ENCODE measurements around the gene ACO2.
A peak's percentile ranks its signal among the peaks of the same experiment; 100 is the strongest.
"Not testable (repeated sequence)": the region's sequence is repeated elsewhere in the genome, so short reads cannot be mapped to it uniquely, and the experiment has no call there.

ACO2 gene

DNA sequence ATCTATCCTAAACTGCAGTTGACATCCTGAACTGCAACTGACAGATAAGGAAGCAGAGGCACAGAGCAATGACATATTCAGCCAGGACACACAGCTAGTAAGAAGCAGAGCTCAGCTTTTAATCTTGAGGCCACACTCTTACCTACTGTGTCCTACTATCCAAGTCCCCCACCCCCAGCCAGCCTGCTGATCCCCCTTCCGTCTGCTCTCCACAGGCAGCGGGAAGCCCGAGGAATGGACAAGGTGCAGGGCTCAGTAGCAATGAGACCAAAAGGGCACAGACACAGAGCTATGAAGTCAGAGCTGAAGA lies 71.0 kb downstream of the ACO2 start:
- DNase-seq (ENCODE audit: low spot score), result no peak

DNA sequence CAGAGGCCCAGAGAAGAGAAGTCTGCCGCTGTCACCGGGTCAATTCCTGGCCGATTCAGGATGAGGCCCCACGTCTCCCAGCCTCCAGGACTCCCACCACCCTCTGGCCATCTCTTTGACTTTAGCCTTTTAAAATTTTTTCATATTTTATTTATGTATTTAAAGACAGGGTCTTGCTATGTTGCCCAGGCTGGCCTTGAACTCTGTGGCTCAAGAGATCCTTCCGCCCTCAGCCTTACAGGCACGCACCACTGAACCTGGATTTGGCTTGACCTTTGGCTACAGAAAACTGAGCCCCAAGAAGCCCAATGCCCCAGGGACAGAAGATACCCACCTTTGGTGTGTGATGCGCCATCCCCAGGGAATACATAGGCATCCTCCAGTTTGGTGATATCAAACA lies 71.4 kb downstream of the ACO2 start:
- DNase-seq (ENCODE audit: low spot score), result no peak

DNA sequence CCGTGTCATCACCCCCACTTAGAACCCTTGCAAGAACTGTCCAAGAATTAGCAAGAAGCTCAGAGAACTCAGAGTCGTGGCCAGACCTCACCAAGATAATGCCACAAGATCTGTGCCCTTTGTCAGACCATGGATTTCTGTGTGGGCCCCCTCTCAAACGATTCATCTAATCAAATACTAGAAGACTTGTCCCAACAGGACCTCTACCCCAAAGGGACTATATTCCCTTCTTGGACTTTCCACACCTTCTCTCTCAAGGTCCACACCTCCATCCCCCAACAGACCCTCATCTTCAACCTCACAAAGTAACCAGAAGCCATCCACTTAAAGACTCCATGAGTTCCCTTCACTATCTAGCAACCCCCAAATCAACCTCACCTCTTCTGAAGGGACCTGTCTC lies 72.6 kb downstream of the ACO2 start:
- no peak for DNase-seq (ENCODE audit: low spot score)

DNA sequence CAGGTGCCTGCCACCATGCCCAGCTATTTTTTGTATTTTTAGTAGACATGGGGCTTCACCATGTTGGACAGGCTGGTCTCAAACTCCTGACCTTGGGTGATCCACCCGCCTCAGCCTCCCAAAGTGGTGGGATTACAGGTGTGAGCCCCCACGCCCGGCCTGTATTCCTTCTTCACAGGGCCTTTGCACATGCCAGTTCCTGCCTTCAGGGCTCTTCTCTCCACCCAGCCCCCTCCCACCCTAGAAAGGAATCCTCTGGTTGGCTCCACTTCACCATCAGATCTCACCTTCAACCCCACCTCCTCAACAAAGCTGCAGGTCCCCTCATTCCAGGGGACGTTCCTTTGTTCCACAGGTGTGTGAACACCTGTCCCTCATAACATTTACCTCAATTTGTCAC lies 73.3 kb downstream of the ACO2 start:
- DNase-seq (ENCODE audit: low spot score), result no peak

DNA sequence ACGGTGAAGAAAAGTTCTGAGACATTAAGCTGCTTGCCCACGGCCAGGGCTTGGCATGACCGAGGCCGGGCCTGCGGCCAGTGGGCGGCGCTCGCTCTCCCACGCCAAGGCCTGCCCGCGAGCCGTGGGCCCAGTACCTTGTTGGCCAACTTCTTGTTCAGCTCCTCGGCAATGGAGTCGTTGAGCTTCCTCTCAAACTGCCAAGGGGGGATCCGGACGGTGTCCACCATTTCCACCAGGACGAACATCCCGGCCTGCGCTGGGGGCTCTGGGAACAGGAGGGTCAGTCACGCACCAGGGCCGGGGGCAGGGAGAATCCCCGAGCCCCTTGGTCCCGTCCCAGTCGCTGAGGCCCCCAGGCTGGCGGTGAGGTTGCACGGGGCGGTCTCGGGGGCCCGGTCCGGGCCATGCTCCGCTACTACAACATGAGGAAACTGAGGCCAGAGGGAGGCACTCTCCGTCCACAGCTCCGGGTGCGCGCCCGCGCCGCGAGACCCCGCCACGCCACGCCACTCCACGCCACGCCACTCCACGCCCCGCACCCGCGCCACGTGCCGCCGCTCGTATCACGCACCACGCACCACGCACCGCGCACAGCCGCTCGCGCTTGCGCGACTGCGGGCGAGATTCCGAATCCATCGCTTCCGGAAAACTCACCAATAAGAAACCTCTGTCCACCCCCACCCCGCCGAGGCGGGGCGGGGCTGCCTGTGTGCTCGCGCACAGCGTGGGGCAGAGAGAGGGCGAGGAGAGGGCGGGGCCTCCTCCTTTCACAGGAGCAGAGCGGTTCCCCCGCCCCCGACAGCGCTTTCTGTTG lies 75.1 kb downstream of the ACO2 start, which contains the start of gene POLR3H:
Gene POLR3H, minus strand, starts transcription at position 617 of the 817 bp plus-strand sequence. Its CDS starts 369 bp downstream, at position 248.
- DNase-seq (ENCODE audit: low spot score), result peak; percentile 98

GRCh38 chr22:41544671-41545476 lies 76.0 kb downstream of the ACO2 start:
- no peak for DNase-seq (ENCODE audit: low spot score)

- no peak for DNase-seq (ENCODE audit: low spot score)
Observed at GRCh38 chr22:41548830-41549211, 79.9 kb downstream of the ACO2 start.

DNA sequence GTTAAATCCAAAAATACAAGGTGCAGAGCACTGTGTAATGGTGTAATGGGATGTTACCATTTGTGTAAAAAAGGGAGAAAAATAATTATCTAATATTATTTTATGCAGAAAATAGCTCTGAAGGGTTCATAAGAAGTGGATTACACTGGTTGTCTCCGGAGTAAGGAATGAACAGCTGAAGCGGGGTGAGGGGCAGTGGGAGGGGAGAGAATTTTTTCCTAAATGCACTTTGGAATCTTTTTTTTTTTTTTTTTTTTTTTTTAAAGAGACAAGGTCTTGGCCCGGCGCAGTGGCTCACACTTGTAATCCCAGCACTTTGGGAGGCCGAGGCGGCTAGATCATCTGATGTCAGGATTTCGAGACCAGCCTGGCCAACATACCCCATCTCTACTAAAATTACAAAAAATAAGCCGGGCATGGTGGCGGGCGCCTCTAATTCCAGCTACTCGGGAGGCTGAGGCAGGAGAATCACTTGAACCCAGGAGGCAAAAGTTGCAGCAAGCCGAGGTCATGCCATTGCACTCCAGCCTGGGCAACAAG lies 82.1 kb downstream of the ACO2 start:
- no peak for DNase-seq (ENCODE audit: low spot score)

DNA sequence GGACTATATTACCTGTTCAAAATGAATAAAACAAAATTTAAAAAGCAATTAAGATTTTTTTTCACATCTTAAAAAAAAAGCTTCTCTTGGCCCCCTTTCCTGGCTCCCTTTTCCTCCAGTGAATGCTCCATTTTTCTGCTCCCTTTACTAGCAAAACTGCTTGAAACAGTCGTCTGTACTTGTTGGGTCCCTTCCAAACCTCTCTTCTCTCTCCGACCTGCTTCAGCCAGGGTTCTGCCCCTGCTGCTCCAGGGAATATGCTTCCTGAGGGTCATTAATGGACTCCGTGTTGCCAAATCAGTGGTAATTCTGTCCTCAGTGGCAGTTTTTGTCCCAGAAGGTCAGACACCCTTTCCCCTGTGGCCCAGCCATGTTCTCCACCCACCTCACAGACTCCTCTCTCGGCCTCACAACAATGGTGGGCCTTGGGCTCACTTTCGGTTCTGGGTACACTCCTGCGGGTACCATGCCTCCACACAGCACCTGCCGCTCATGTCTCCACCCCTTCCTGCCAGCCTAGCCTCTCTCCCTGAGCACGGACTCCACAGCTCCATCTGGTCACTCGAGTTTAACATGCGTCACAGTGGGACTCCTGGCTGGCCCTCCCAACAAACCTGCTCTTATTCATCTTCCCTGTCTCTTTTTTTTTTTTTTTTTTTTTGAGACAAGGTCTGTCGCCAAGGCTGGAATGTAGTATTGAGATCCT lies 83.1 kb downstream of the ACO2 start:
- DNase-seq (ENCODE audit: low spot score), result no peak

GRCh38 chr22:41555325-41555982 lies 86.5 kb downstream of the ACO2 start:
- DNase-seq (ENCODE audit: low spot score), result no peak

GRCh38 chr22:41556561-41556960 lies 87.6 kb downstream of the ACO2 start:
- no peak for DNase-seq (ENCODE audit: low spot score)

GRCh38 chr22:41557401-41558240 lies 88.7 kb downstream of the ACO2 start:
- DNase-seq (ENCODE audit: low spot score), result peak; percentile 47

- not testable (repeated sequence) for DNase-seq (ENCODE audit: low spot score)
Observed at GRCh38 chr22:41558241-41558630, 89.3 kb downstream of the ACO2 start.

- no peak for DNase-seq (ENCODE audit: low spot score)
Observed at GRCh38 chr22:41560095-41560471, 91.2 kb downstream of the ACO2 start.

DNA sequence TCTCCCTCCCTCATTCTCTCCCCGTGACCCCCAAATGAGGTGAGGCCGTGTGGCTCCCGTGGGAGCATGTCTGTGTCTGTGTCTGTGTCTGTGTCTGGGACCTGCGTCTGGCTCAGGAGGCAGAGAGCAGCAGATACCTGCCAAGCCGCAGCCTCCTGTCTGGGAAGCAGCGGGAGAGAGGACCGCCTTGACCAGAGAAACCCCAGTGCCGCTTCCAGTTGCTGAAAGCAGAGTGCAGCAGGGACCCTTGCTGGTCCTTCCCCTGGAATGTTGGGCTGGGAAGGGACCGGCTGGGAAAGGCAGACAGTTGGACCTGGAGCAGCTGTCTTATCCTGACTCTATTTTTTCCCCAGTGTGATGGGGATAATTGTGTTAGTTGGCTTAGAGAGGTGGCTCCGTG lies 92.4 kb downstream of the ACO2 start:
- peak; percentile 54 for DNase-seq (ENCODE audit: low spot score)

DNA sequence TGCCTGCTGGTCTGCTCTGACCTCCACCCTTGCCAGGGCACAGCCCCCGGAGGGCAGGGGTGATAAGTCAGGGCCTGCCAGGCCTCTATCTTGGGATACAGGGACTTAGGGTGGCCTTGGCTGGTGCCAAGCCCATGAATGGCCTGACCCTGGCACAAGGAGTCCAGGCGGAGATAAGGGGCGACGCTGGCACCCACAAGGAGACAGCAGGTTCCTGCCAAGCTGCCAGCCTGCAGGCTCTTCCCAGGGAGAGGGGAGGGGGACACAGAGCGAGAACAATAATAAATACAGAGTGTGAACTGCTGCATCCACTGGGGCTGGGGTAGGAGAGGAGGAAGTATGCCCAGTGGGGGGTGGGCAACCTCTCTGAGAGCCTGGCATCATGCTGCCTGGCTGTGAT lies 92.9 kb downstream of the ACO2 start:
- DNase-seq (ENCODE audit: low spot score), result no peak

DNA sequence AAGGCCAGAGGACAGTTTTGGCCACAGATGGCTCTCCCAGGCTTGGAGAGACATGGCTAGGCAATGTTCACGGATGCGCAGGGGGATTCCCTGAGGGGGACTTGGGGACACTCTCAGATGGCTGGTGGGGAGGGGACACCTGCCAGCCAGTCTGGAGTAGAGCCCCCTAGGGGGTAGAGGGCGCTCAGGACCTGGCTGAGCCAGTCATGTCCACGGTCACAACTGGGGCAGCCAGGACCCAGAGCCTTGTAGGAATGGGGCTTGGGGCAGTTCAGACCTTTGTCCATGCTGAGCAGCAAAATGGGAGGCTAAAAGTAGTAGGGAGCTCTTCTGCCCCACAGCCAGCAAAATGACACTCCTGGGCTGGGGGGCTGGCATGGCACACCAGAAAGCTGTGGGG lies 93.5 kb downstream of the ACO2 start:
- no peak for DNase-seq (ENCODE audit: low spot score)

GRCh38 chr22:41563051-41563711 lies 94.3 kb downstream of the ACO2 start:
- DNase-seq (ENCODE audit: low spot score), result peak; percentile 50

GRCh38 chr22:41564563-41564962 lies 95.6 kb downstream of the ACO2 start:
- no peak for DNase-seq (ENCODE audit: low spot score)

GRCh38 chr22:41565403-41566054 lies 96.6 kb downstream of the ACO2 start:
- DNase-seq (ENCODE audit: low spot score), result peak; percentile 34

Data from SK-N-DZ (cell line).